HepG2 (cell line): Measurements from ENCODE around the gene TRPM5. TPM values are rescaled to one million over a fixed set of nuclear protein-coding genes. Genes with fewer than 3 reads are reported as not detected.

Experiments used
- CAMTA2 ChIP-seq: sonication (generic); formaldehyde crosslinking; IDR thresholded peaks from 2 replicates; pipeline ENCODE4 v1.4.0; 2020; ENCODE audit warnings: mild to moderate bottlenecking, missing genetic modification reagents, borderline replicate concordance
- E2F1 ChIP-seq: sonication (generic); formaldehyde crosslinking; IDR thresholded peaks from 2 replicates; pipeline ENCODE4 v1.5.0; 2020; ENCODE audit warnings: missing genetic modification reagents
- FOXK2 ChIP-seq: fragments of 450-650 bp; IDR thresholded peaks from 2 replicates; pipeline ENCODE4 v1.6.1; 2016
- FOXP1 ChIP-seq, 2 experiments: fragments of 450-650 bp in 1 of 2; IDR thresholded peaks; 2 replicates each; pipeline ENCODE4 v1.6.1; 2017 to 2018; ENCODE audit warnings: antibody characterized with exemption in 1 of 2
- KMT2A ChIP-seq: sonication (generic); formaldehyde crosslinking; IDR thresholded peaks from 2 replicates; pipeline ENCODE4 v1.4.0; 2020; ENCODE audit warnings: missing genetic modification reagents
- MTF1 ChIP-seq: sonication (generic); formaldehyde crosslinking; IDR thresholded peaks from 2 replicates; pipeline ENCODE4 v1.5.0; 2020; ENCODE audit warnings: missing genetic modification reagents
- MZF1 ChIP-seq: sonication (generic); formaldehyde crosslinking; IDR thresholded peaks from 2 replicates; pipeline ENCODE4 v1.8.1; 2023; ENCODE audit warnings: mild to moderate bottlenecking, missing genetic modification reagents, borderline replicate concordance
- RARG ChIP-seq: sonication (generic); formaldehyde crosslinking; IDR thresholded peaks from 2 replicates; pipeline ENCODE4 v1.4.0; 2020; ENCODE audit warnings: low read depth, mild to moderate bottlenecking, missing genetic modification reagents
- SNRNP70 ChIP-seq: fragments of 200-400 bp; formaldehyde crosslinking; IDR thresholded peaks from 2 replicates; pipeline ENCODE4 v1.6.1; 2017; ENCODE audit warnings: mild to moderate bottlenecking, low read depth, low read length, moderate library complexity
- ZBTB42 ChIP-seq: sonication (generic); formaldehyde crosslinking; IDR thresholded peaks from 2 replicates; pipeline ENCODE4 v1.5.0; 2020; ENCODE audit warnings: mild to moderate bottlenecking, missing genetic modification reagents
- ZFX ChIP-seq: sonication (generic); formaldehyde crosslinking; IDR thresholded peaks from 2 replicates; pipeline ENCODE4 v1.4.0; 2020; ENCODE audit warnings: mild to moderate bottlenecking, low read depth, missing genetic modification reagents, moderate library complexity
- ZNF367 ChIP-seq: sonication (generic); formaldehyde crosslinking; IDR thresholded peaks from 2 replicates; pipeline ENCODE4 v1.4.0; 2020; ENCODE audit warnings: missing genetic modification reagents, borderline replicate concordance
- ZNF570 ChIP-seq: sonication (generic); formaldehyde crosslinking; IDR thresholded peaks from 2 replicates; pipeline ENCODE4 v1.4.0; 2020; ENCODE audit warnings: mild to moderate bottlenecking, missing genetic modification reagents, borderline replicate concordance
- ZNF574 ChIP-seq: sonication (generic); formaldehyde crosslinking; IDR thresholded peaks from 2 replicates; pipeline ENCODE4 v1.4.0; 2020; ENCODE audit warnings: missing genetic modification reagents
- ZNF672 ChIP-seq: sonication (generic); formaldehyde crosslinking; IDR thresholded peaks from 2 replicates; pipeline ENCODE4 v1.8.1; 2022; ENCODE audit warnings: missing genetic modification reagents
- ZSCAN25 ChIP-seq: sonication (generic); formaldehyde crosslinking; IDR thresholded peaks from 2 replicates; pipeline ENCODE4 v1.8.0; 2022; ENCODE audit warnings: mild to moderate bottlenecking, missing genetic modification reagents
- ZSCAN5A ChIP-seq: sonication (generic); formaldehyde crosslinking; IDR thresholded peaks from 2 replicates; pipeline ENCODE4 v1.8.0; 2022; ENCODE audit warnings: mild to moderate bottlenecking, missing genetic modification reagents, borderline replicate concordance
- polyA plus RNA-seq, 8 experiments: library from polyadenylated mRNA; depleted of rRNA in 3 of 8; stranded (reverse) in 7 of 8; unstranded in 1 of 8; fragments of >200 nt; fragmentation: Illumina TruSeq in 4 of 8; extraction: Trizol in 4 of 8; gene quantifications; 2 replicates each; pipeline versions ENCODE4 v1.2.1 to v1.2.3, GENCODE V29; 2011 to 2016; ENCODE audit warnings: low read depth in 4 of 8, missing spikeins in 1 of 8, mixed read lengths in 1 of 8; ENCODE audit not compliant: insufficient read depth in 1 of 8
- total RNA-seq, 5 experiments: library from RNA; depleted of rRNA; stranded (reverse); fragments of >200 nt; fragmentation: Illumina TruSeq; extraction: Trizol; gene quantifications; 2 replicates each; pipeline ENCODE4 v1.2.3, GENCODE V29; 2016; ENCODE audit warnings: low read depth in 1 of 5
- TF ChIP-seq, protein P1 (sequence below), 2 experiments: sonication (generic) in 1 of 2; formaldehyde crosslinking in 1 of 2; IDR thresholded peaks; 2 replicates each; pipeline versions ENCODE4 v1.4.0 to v1.6.1; 2016 to 2020; ENCODE audit warnings: borderline replicate concordance in 1 of 2, low read depth in 1 of 2, mild to moderate bottlenecking in 1 of 2, missing genetic modification reagents in 1 of 2

Gene TRPM5
- total and polyA plus RNA-seq, 2 of the 13 experiments (the other 11 are each of a cell fraction or from before 2014, with no cell fraction given), result 0.12 TPM; not detected in 1

DNA sequence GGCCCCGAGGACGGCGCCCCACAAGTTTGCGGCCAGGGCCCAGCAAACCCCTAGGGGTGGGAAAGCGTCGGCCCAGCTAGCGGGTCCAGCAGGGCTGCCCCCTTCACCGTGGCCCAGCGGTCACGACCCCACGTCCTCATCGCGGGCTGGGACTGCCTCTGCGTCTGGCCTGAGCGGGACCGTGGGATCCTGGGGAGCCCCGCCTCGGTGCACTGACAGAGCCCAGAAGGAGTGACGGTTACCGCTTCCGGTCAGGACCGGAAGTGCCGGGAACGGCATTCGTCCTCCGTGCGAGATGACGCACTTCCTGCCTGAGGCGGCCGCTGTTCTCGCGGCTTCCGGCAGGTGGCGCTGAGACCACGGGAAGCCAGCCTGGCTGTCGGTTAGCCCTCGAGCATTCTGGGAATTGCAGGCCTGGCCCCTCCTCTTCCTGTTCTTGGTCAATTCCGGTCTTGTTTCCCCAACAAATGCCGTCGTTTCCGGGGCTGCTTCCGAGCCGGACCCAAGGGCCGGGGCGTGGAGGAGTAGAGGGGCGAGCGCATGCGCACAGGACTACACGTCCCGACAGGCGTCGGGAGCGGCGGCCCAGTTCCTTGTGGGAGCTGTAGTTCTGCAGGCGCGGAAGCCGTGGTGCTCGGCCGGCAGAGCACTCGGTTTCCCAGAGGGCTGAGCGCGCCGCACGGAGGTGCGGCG lies 44.1 kb downstream of the TRPM5 start, which contains the start of gene TSSC4 (continued):
- no peak for TF ChIP-seq MTF1 (CRISPR knock-in tag)
- TF ChIP-seq ZNF367, result no peak
- no peak for TF ChIP-seq E2F1 (CRISPR knock-in tag)
- TF ChIP-seq ZSCAN5A (CRISPR knock-in tag), result no peak
- TF ChIP-seq ZSCAN25 (CRISPR knock-in tag), result peak; percentile 46
- TF ChIP-seq SNRNP70, result no peak
- TF ChIP-seq FOXK2, result peak; percentile 88
- TF ChIP-seq ZNF570 (CRISPR knock-in tag), result no peak
- peak; percentile 91; the same call in 1 of the 2 replicates for TF ChIP-seq ZFX
- TF ChIP-seq CAMTA2 (CRISPR knock-in tag), result no peak
- no peak for TF ChIP-seq MZF1
- no peak for TF ChIP-seq KMT2A
- TF ChIP-seq ZNF672, result no peak
- TF ChIP-seq ZBTB42 (CRISPR knock-in tag), result peak; percentile 50; the same call in 1 of the 2 replicates
- no peak for TF ChIP-seq RARG (CRISPR knock-in tag)
- TF ChIP-seq, protein P1, sequence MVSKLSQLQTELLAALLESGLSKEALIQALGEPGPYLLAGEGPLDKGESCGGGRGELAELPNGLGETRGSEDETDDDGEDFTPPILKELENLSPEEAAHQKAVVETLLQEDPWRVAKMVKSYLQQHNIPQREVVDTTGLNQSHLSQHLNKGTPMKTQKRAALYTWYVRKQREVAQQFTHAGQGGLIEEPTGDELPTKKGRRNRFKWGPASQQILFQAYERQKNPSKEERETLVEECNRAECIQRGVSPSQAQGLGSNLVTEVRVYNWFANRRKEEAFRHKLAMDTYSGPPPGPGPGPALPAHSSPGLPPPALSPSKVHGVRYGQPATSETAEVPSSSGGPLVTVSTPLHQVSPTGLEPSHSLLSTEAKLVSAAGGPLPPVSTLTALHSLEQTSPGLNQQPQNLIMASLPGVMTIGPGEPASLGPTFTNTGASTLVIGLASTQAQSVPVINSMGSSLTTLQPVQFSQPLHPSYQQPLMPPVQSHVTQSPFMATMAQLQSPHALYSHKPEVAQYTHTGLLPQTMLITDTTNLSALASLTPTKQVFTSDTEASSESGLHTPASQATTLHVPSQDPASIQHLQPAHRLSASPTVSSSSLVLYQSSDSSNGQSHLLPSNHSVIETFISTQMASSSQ (IDR thresholded peaks at IDR 0.05; ENCODE audit: low read depth), result peak; percentile 34; the same call in 1 of the 2 replicates
- TF ChIP-seq, protein P1 (CRISPR knock-in tag; IDR thresholded peaks at IDR 0.05; ENCODE audit: borderline replicate concordance), result peak; percentile 90
- no peak for TF ChIP-seq FOXP1 (IDR thresholded peaks at IDR 0.05)
- TF ChIP-seq FOXP1 (CRISPR knock-in tag; IDR thresholded peaks at IDR 0.05), result 0 out of 2 replicates have a peak, but pooled peaks have one; percentile 41
- TF ChIP-seq ZNF574 (CRISPR knock-in tag), result peak; percentile 97
